GM19452 (cell line): ENCODE measurements around the gene MOBP.
"Not testable (repeated sequence)": the region's sequence is repeated elsewhere in the genome, so short reads cannot be mapped to it uniquely, and the experiment has no call there.

Experiments used
- ATAC-seq: cut with Tn5 transposase; IDR thresholded peaks from one replicate; pipeline ENCODE4 v1.9.1; 2021; ENCODE audit not compliant: unreplicated experiment

The MOBP gene

GRCh38 chr3:39467394-39468107 lies at the start of gene MOBP:
MOBP (plus strand) TSS chr3:39467680; CDS start chr3:39502070, 34,390 bp downstream.
- no peak for ATAC-seq

GRCh38 chr3:39418556-39419225 lies 48.8 kb upstream of the MOBP start:
- ATAC-seq = not testable (repeated sequence)

DNA sequence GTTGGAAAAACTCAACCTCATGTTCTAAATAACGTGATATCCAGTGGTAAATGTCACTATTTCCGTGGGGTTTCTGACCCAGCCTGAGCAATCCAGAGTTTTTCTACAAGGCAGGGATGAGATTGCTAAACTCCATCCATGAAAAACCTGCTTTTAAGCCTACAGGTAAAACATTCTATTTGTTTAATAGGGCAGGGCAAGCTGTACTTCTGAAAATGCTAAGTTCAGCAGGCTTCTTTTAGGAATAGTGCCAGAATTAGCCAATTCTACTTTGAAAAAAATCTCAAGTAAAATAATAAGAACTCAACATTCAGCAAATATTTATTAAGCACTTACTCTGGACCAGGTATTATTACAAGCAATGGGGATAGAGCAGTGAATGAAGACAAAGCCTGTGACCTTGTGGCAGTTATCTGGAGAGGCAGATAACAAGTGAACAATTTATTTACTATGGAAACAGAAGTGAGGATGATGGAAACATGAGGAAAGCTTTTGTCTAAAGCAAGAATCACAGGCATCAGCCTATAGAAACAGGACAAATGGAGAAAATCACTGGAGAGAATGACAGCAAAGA lies 47.7 kb upstream of the MOBP start:
- no peak for ATAC-seq

DNA sequence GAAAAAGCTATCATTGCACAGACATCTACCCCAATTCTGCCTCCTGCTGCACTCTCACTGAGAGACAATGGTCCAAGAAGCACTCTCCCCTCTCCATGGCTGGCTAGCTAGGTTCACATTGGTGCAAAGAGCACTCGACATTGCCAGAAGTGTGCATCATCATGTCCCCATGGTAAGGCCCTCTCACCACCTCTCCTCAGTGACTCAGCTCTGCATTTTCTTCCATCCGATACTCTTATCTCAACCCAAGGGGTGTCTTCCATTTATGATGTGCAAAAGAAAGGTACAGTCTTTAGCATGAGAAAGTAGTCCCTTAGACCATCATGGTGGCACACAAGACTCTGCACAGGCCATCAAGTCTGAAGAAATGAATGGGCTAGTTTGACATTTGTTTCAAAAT lies 46.9 kb upstream of the MOBP start:
- no peak for ATAC-seq

DNA sequence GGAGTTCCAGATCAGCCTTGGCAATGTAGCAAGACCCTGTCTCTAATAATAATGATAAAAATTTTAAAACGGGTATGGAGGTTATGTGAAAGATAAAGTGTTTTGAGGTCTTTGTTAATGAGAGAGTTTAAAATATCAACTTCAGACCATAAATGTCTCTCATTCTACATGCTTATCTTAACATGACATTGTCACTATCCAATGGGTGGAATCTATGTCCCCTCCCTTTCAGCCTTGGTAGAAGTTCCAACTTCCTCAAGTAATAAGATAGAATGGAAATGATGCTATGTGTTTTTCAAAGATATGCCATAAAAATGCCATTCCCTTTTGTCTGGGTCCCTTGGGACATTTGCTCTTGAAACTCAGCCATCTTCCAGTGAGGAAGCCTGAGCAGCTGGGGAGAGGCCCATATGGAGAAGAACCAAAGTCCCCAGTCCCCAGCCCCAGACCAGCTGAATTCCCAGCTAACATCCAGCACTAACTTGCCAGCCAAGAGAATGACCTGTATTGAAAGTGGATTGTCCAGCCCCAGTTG lies 44.0 kb upstream of the MOBP start:
- ATAC-seq = no peak

GRCh38 chr3:39426312-39426711 lies 41.2 kb upstream of the MOBP start:
- no peak for ATAC-seq

DNA sequence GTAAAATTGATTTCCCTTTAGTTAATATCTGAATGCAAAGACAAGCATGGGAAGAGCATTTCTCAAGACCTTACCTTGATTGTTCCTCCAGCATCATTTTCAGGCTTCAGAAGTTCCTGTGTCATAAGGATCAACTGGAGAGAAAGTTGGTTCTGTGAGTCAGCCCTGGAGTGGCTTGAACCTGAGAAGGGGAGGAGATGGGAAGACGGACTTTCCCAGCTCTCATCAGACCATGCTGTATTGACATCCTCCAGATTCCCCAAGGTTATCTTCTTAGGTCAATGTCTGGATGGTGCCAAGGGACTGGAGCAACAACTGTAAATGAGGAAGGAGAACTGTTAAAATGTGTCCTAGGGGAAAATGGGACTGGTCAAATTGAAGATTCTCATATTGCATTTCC lies 40.0 kb upstream of the MOBP start:
- ATAC-seq = no peak

GRCh38 chr3:39428745-39429201 lies 38.7 kb upstream of the MOBP start:
- no peak for ATAC-seq

GRCh38 chr3:39429466-39429865 lies 38.0 kb upstream of the MOBP start:
- ATAC-seq = no peak

GRCh38 chr3:39432342-39432741 lies 35.1 kb upstream of the MOBP start:
- no peak for ATAC-seq

GRCh38 chr3:39433642-39434041 lies 33.8 kb upstream of the MOBP start:
- no peak for ATAC-seq

GRCh38 chr3:39434574-39434973 lies 32.9 kb upstream of the MOBP start:
- peak; percentile 71 for ATAC-seq

GRCh38 chr3:39435006-39435748 lies 32.3 kb upstream of the MOBP start:
- ATAC-seq = no peak

DNA sequence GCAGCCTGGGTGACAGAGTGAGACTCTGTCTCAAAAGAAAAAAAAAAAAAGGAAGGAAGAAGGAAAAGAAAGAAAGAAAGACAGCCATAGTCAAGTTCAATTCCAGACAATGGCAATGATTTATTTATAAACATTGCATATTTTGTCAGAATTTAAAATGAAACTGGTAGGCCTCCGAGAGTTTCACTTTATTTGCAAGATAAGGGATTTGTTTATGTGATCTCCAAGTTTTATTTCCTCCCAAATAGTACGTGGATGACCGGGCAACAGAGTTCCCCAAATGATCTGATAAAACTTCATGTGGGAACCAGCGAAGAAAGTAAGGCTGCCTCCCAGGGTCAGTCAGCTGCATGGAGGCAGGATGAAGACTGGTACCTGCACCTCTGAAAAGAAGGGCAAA lies 28.6 kb upstream of the MOBP start:
- no peak for ATAC-seq

DNA sequence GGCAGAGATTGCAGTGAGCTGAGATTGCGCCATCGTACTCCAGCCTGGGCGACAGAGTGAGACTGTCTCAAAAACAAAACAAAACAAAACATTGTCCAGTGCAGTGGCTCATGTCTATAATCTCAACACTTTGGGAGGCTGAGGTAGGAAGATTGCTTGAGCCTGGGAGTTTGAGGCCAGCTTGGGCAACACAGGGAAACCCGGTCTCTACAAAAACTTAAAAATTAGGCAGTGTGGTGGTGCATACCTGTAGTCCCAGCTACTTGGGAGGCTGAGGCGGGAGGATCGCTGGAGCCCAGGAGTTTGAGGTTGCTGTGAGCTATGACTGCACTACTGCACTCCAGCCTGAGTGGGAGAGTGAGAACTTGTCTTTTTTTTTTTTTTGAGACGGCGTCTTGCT lies 27.2 kb upstream of the MOBP start:
- ATAC-seq = no peak

DNA sequence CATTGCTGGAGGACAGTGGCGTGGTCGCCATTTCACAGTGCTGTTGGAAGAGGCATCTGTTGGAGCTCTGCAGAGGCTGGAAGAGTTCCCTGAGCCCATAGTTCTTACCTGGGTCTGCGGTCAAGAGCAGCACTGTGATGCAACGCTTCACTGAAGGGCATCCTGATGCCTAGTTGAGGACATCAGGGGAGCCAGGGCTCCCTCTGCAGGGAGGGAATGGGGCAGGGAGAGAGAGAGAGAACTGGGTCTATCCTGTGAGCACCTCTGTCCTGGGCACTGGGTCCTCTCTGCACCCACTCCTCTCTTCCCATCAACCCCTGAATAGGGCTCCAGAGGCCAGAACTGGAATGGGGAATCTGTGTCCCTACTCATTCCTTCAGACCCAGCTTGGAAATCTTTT lies 23.9 kb upstream of the MOBP start:
- ATAC-seq = no peak

DNA sequence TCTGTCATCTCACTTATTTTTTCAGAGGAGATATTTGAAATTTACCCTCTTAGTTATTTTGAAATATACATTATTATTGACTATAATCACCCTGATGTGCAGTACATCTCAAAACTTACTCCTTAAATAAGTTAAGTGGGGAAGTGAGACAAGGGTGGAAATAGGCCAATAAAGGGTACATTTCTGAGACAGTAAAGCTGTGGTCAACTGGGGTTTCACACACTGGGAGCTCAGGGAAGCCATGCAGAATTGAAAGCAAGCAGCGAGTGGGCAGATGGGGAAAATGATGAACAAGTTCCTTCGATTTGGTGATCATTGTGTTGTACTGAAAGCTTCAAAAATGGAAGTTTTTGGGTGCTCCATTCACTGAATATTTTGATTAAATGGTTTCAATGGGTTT lies 21.6 kb upstream of the MOBP start:
- ATAC-seq = no peak

GRCh38 chr3:39446444-39446843 lies 21.0 kb upstream of the MOBP start:
- ATAC-seq = no peak

DNA sequence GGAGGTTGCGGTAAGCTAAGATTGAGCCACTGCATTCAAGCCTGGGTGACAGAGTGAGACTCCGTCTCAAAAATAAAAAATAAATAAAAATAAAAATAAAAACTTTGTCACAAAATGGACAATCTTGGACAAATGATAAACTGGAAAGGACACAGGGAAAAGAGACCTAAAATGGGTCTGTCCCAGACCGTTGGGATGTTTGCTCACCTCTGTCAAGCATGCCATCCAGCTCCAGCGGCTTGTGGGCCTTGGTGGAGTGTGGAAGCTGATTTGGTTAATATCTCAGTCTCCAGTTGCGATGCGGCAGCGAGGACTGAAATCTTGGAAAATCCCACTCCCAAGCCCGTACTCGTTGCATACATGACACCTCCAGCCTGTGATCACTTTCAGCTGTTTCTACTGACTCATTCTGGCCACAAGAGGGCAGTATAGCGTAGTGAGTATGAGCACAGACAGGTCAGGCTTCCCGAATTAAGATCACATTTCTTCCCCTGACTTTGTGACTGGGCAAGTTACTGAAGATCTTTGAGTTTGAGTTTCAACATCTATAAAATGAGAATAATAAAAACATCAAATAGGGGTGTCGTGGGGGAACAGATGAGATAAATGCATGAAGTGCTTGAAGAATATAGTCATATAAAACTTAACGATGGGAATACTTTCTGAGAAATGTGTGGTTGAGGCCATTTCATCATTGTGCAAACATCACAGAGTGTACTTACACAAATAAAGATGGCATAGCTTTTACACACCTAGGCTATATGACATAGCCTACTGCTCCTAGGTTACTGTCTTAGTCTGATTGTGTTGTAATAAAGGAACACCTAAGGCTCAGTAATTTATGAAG lies 19.6 kb upstream of the MOBP start:
- peak; percentile 84 for ATAC-seq

GRCh38 chr3:39448506-39449233 lies 18.8 kb upstream of the MOBP start:
- ATAC-seq = no peak
